COLO668 (cell line): ENCODE data around the gene SPEM2.

Experiments used
- DNase-seq: peaks from one replicate; lab custom pipeline; 2025; ENCODE audit not compliant: unreplicated experiment; lab: John Stamatoyannopoulos, UW

Gene SPEM2

DNA sequence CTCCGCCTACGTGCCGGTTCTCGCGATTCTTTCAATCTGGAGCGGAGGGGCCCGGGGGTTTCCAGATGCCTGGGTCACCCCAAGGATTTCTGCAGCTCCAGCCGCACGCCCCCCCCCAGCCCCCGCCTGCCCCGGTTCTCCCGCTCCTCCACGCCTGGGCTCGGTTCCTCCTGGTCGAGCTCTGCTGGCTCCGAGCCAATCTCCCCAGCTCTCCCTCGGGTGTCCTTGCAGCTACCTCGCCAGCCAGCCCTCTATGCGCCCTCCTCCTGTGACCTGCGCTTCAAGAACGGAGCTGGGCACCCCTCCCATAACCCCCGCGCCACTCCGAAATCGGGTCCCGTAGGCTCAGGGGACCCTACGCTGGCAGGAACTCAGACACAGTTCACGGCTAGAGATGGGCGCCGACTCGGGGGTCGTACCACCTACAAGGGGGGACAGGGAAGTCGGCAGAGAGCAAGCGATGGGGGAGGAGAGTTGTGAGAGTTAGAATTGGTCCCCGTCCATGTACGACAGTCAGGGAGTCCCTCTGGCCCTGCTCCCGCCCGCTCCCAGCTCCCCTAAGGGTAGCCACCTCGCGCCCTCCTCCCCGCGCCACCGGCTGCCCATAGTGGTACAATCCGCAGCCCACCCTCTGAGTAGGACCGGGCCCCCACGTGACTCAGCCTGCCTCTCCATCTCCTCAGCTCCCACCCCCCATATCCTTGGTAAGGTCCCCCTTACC is 14.9 kb downstream of the SPEM2 start:
- DNase-seq = peak; percentile 23

DNA sequence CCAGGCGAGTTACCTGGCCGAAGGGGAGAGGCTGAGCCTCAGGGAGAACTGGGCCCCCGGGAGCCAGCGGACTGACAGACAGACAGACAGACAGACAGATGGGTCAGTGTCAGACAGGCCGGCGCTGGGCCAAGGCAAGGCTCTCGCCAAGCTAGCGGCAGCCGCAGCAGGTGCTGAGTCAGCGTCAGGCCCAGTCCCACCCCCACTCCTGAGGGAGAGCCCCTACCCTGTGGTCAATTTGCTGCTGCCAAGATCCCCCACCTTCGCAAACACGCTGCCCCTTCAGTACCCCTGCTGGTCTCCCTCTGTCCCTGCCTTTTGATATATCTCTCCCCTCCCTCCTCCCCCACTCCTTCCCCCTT is 15.4 kb downstream of the SPEM2 start:
- DNase-seq = no peak

DNA sequence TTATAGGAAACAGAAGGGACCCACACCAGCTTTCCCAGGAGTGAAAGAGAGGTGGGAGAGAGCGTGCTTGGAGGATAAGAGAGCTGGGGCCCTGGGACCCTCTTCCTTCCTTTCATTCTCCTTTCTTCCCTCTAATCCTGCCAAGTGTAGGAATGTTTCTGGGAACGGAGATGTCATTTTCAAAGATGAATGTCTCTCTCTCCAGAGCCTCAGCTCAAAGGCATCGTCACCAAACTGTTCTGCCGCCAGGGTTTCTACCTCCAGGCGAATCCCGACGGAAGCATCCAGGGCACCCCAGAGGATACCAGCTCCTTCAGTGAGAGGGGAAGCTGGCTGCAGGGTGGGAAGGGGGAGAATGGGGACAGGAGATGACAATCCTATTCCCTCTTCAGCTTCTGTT is 15.8 kb downstream of the SPEM2 start:
- DNase-seq = no peak

DNA sequence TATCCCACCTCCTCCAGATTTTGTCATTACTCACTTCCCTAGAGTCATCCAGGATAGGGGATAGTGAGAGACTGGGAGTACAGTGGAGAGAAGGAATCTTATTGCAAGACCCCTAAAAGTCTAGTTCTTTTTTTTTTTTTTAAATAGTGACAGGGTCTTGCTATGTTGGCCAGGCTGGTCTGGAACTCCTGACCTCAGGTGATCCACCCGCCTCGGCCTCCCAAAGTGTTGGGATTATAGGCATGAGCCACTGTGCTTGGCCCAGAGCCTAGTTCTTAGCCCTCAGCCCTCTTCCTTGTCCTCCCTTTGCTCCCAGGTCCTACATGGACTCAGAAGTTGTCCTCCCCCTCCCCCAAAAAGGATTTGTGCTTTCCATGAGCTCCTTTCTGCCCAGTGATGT is 16.7 kb downstream of the SPEM2 start:
- DNase-seq = no peak

DNA sequence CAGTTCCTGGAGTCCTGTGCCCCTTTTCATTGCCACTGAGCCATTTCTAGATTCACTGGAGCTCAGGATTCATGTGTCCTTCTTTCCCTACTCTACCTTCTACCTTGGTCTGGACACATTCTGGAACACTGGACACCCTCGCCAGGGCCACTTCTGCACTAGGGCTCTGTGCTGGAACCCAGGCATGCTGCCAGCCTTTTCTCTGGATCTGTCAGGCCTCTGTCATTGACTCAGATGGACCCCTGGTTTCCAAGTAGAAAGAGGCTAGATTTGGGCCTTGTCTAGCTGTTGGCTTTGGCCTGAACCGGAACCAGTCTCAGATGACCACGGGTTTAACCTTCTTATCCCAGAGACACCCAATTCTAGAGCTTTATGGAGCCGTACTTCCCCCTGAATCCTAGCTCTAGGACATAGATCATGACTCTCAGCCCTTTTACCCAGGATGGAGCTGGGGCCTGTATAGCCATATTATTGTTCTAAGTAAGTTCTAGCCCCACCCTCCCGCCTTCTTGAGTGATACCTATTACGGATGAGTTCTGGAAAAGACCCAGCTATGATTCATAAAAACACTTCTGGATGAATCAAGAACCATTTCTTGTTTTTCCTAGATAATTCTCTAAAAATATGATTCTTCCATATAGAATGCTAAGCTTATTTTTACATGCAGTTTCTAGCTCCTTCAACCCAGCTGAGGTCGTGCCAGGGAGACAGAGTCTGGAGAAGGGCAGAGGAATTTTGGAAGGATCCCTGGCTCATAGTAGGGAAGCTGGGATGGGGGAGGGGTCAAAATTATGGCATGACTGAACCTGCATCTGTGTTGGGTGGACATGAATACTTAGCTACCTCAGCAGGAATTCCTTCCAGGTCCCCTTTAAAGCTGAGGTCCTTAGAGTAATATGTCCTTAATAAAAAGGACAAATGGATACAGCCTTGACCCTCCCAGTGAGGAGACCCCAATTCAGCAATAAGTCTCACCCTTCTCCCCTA is 18.4 kb downstream of the SPEM2 start:
- DNase-seq = no peak

DNA sequence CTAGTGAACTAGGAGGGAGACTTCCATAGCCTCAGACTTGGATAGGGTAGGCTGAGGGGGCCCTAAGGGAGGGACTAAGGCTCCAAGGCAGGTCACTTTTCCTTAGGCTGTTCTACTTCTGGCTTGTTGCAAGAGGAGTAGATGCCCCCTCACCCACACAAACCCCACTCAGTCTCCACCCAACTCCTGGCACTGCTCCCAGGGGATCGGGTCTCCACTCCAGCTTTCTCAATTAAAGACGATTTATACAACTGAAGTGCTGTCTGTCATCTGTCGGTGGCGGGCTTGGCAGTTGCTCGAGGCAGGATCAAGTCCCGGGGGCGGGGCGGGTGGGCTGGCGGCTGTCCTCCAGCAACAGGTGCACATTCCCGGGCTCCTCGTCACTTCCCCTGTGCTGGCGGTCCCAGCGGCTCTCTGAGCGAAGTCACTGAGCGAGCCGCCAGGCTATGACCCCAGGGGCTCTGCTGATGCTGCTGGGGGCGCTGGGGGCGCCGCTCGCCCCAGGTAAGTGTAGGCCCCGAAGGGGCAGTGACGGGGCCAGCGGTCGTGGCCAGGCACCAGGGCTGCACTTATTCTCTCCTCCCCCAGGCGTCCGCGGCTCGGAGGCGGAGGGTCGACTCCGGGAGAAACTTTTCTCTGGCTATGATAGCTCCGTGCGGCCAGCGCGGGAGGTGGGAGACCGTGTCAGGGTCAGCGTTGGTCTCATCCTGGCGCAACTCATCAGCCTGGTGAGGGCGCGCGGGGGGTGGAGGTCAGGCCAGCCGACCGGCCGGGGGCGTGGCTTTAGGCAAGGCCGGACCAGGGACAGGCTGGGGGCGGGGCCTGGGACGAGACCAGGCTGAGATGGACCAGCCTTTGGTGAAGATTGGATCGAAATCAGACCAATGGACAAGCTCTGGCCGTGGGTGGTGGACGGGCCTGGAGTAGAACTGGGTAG is 19.5 kb downstream of the SPEM2 start, which contains the start of gene CHRNB1:
CHRNB1 (plus strand) TSS at position 380 of the 937 bp plus-strand sequence; CDS start at position 447, 67 bp downstream.
- DNase-seq = peak; percentile 5

DNA sequence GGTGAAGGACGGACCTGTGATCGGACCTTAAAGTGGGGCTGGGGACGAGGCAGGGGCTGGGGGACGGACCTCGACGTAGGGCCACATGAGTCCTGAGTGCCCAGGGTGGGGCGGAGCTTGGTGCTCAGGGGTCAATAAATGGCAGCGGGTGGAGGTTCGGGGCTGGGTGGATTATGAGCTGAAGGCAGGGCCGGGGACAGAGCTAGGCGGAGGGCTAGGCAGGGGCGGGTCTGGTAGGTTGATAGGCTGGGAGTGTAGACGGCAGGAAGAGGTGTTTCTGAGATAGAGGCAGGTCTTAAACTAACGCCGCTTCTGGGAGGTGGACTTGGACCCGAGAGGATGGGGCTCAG is 20.2 kb downstream of the SPEM2 start:
- no peak for DNase-seq

DNA sequence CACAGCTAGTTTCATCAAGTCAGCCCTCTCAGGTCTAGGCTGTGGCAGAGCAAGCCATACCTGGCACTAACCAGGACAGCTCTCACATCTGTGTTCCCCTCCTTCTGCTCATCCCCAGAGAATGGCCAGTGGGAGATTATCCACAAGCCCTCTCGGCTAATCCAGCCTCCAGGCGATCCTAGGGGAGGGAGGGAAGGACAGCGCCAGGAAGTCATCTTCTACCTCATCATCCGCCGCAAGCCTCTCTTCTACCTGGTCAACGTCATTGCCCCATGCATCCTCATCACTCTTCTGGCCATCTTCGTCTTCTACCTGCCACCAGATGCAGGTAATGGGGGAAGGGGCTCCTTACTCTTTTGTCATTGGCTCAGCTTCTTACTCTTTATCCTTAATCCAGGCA is 23.0 kb downstream of the SPEM2 start:
- no peak for DNase-seq

DNA sequence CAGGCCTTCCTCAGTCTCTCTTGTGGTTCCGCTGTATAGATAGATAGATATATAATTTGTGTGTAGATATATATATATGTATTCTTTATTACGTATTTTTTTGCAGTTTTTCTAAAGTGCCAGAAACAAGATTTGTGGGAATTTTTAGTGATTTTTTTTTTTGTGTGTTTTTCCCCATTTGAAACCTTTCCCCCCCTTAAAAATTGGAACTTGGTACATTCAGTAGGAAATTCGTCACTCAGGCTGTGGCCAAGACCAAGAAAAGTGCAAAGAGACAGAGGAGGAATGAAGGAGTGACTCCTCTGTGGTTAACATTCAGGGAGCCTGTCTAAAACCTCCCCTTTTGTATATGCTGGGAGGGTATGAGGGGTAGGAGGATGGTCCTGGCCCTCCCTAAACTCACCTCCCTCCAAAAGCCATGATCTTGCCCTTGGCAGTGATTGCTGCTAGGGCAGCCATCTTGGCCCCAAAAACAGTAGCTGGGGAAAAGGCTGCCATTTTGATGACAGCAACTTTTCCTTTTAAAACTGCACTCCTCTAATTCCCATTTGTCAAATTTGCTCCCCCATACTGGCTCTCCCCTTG is 34.6 kb downstream of the SPEM2 start:
- DNase-seq = no peak

DNA sequence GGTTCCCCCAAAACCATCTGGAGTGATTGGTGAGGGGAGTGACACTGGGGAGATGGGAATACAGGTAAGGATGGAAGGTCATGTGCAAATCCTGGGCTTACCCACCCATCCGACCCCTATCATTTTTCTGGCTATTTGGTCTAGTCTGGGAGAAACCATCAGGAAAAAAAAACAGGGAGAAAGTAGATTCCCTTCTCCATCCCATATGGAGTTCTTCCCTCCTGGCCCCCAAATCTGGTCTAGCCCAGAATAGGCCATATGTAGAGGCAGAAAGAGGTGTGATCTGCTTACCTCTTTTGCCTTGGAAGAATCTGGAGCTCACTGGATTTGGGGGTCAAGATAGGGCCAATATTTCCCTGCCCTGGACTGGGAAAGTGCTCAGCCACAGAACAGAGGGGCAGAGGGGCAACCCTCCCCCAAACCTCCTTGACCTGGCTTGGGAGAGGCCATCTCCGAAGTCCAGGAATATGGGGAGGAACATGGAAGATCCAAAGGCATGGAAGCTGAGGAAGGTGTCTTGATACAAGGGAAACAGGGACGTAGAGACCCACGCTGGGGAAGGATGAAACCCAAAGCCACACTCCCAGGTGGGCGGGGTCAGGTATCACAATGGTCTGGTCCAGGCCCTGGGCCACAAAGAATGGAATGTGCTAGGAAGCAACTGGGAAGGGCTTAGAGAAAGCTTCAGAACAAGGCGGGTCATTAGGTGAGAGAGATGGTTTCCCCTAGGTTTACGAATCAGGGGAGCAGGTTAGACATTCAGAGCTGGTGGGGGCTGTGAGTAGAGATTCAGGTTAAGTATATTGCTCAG is 35.6 kb downstream of the SPEM2 start:
- DNase-seq = no peak

DNA sequence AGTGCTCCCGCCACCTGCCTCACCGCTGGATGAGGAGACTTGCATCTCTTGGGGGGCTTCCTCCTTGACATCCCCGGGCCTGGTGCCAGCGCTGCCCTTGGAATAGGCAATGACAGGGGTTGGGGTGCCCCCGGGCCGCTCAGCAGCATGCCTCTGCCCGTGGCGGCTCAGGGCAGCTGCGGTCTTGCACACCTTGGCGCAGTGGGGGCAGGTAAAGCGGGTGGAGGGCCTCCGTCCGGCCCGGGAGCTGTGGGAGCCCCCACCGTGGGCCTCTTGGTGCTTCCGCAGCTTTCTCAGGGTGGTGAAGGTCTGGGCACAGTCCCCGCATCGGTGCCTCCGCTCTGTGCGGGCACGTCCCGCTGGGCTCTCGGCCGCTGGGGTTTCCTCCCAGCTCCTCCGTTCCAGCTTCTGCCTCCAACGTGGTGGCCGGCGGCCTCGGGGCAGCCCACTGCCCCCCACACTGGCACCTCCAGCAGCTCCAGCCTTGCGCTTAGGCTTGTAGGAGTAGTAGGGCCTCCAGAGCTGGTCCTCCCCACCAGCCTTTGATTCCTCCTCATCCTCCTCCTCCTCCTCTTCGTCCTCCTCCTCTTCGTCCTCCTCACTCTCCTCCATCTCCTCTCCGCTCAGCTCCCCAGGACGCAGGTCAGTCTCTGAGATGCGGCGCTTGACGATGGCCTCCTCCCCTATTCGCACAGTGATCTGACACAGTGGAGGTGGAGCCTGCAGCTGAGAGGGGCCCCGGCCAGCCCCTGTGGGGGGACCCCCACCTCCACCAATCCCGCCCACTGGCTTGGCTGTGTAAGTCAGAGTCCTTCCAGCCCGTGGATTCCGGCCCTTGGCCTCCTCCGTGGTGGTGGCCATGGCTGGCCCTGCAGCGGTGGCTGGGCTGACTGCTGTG is 37.3 kb downstream of the SPEM2 start:
- DNase-seq = no peak

DNA sequence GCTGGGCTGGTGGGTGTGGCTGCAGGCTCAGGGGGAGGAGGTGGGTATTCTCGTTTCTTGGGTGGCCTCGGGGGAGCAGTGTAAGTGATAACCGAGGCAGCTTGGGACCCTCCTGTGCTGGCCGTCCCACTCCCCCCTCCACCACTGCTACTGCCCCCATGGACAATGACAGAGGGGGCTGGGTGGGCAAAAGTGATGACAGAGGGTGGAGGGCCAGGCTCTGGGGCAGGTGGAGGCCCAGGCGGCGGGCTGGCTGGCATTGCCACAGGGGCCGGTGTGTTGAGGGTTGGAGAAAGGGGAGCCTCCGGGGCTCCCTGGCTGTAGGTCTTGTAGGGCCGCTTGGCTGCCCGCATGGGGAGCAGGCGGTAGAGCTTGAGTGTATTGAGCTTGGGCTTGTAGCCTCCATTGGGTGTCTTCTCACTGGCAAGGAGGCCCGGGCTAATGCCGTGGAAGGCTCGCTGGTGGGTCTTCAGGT is 38.0 kb downstream of the SPEM2 start:
- DNase-seq = no peak

DNA sequence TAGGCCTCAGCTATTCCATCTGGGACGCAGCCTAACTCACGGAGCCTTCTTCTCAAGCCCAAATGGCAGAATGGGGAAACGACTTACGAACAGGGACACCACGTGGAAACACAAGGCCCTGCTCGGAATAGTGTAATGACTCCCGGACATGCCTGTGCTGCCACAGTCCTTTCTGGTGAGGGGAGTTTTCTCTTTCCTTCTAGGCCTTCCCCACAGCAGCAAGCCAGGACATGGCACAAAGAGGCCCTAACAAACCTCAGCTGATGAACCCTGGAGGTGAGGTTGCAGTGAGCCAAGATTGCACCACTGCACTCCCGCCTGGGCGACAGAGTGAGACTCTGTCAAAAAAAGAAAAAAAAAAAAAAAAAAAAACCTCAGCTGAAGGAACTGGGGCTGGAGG is 38.7 kb downstream of the SPEM2 start:
- no peak for DNase-seq

DNA sequence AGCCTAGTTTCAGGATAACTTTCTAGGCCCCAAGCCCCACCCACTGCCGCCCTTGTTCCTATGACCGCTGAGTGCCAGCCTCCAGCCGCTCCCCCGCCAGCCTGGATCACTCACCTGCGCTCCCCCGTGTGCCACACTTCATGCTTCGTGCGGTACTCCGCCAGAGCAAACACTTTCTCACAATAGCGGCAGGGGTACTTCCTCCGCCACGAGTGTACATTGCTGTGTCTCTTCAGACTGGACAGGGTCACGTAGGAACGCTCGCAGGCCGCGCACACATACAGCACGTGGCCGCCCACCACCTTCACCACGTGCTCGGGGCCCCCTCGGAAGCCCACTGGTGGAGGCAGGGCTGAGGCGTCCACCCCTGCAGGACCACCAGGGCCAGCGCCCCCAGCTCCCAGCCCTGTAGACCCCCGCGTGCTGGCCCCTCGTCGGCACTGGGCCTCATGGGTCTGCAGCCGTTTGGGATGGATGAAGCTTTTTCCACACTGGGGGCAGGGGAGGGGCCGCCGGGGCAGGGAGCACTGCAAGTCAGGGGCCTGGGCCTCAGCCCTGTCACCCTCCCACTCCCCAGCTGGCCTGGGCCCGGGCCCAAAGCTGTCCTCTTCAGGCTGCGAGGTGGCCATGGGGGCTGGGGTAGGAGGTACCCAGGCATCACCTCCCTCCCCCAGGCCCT is 40.3 kb downstream of the SPEM2 start:
- no peak for DNase-seq

DNA sequence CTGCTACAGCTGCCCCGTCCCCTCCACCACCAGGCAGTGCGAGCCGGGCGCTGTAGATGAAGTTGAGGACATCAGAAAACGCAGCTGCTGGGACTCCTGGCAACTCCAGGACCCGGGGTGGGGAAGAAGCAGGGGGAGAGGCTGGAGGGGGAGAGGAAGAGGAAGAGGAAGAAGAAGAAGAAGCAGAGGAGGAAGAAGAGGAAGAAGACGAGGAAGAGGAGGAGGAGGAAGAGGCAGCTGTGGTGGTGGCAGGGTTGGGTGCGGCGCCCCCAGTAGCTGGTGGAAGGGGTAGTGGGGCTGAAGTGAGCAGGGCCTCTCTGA is 40.9 kb downstream of the SPEM2 start:
- DNase-seq = no peak

DNA sequence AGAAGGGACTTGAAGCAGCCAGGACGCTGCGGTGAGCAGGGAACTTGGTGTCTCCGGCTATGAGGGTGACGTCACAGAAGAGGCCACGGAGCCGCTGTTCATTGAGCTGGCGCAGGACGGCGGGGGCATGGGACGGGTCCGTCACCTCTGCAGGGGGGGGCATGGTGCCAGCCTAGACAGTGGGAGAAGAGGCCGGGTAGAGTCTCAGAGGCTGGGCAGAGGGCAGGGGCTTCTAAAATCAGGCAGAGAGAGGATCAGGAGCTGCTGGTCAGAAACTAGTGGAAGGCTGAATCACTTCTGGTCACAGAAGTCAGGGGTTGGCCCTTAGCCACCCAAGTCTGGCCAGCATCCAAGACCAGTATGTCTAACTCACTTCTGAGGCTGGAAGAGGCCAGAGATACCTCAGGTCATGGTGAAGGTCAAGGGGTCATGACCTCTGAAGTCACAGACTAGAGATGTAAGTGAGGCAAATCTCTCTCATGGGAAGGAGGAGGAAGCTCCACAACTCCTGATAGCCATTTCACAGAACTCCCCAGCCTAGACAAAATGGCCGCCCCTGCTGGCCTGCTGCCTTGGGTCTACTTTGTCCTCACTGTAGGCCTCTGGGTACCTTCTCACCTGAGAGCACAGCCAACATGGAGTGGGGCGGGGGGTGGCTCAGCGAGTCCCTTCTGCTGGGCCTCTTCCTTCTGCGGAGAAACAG is 41.4 kb downstream of the SPEM2 start:
- DNase-seq = no peak

DNA sequence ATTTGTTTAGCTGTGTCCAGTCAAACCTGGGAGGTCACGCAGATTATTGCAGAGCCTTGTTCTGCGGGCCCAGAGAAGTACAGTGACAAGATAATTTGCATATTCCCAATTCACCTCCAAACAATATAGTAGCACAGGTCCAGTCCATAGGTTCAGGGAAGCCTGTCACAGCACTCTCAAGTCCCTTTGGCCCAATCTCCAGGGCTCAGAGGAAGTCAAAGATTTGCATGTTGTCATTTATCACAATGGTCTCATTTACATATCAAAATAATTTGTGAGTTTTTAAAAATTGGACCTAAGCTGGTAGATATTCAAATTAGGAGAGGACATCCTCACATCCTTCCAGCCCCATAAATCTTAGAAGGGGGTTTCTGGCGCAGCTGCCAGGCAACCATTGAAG is 42.1 kb downstream of the SPEM2 start:
- DNase-seq = no peak

DNA sequence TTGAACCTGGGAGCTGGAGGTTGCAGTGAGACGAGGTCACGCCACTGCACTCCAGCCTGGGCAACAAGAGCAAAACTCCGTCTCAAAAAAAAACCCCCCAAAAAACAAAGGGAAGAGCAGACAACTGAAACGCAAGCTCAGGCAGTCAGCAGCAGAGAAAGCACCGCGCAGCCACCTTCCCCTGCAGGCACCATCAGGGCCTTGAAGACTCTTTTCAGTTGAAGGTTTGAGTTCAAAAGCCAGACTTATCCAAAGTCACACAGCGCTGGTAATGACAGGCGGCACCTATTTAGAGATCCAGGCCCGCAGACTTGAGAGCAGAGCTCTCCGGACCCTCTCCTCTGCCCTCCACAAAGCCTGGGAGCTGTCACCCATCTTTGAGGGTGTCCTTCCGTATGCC is 42.9 kb downstream of the SPEM2 start:
- DNase-seq = no peak
